Activated T-cell treated with anti-CD3 and anti-CD28 coated beads, Interleukin-2, amount 50 U/mL, for 1 hour (primary cell): ENCODE results near the gene SCLT1.

Source experiments
- DNase-seq: peaks from one replicate; pipeline ENCODE4 v3.0.0-alpha.2; 2020

The SCLT1 gene

GRCh38 chr4:128954941-128955340 is 138.4 kb downstream of the SCLT1 start:
- no peak for DNase-seq

GRCh38 chr4:128951316-128951715 is 142.0 kb downstream of the SCLT1 start:
- no peak for DNase-seq

DNA sequence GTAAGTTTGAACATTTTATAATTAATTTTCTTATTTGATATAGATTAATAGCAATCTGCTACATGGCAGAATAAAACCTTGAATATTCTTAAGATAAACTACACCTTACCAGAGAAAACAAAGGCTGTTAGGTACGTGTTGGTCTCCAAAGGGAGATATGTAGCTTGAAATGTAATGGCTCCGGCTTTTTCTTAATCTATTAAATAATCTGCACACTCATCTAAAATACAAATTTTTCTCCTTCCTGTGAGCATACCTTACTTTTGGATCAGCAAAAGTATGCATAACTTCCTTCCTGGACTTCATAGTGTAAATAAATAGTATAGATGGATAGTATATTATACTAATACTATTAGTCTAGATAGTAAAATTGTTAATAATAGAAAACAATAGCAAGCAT is 142.5 kb downstream of the SCLT1 start:
- no peak for DNase-seq

GRCh38 chr4:128946916-128947315 is 146.4 kb downstream of the SCLT1 start:
- DNase-seq: no peak

GRCh38 chr4:128942607-128943006 is 150.7 kb downstream of the SCLT1 start:
- DNase-seq: no peak

DNA sequence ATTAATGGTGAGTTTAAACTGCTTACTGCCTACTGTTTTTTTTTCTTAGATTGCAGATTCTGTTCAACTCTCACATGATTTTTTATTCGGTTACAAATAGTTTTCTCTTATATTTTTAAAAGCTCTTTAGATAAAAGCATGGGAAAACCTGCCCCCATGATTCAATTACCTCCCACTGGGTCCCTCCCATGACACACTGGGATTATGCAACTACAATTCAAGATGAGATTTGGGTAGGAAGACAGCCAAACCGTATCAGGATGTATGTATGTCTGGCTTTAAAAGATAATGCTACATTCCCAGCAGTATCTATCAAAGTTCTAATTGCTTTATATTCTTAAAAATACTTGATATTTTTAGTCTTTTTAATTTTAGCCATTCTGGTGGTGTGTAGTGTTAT is 152.4 kb downstream of the SCLT1 start:
- no peak for DNase-seq

GRCh38 chr4:128930051-128930450 is 163.3 kb downstream of the SCLT1 start:
- DNase-seq: no peak

GRCh38 chr4:128924951-128925350 is 168.4 kb downstream of the SCLT1 start:
- DNase-seq: no peak

DNA sequence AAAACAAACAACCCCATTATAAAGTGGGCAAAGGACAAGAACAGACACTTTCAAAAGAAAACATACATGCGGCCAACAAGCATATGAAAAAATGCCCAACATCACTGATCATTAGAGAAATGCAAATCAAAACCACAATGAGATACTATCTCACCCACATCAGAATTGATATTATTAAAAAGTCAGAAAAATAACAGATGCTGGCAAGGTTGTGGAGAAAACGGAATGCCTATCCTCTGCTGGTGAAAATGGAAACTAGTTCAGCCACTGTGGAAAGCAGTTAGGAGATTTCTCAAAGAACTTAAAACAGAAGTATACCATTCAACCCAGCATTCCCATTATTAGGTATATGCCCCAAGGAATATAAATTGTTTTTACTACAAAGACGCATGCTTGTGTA is 171.4 kb downstream of the SCLT1 start:
- no peak for DNase-seq

DNA sequence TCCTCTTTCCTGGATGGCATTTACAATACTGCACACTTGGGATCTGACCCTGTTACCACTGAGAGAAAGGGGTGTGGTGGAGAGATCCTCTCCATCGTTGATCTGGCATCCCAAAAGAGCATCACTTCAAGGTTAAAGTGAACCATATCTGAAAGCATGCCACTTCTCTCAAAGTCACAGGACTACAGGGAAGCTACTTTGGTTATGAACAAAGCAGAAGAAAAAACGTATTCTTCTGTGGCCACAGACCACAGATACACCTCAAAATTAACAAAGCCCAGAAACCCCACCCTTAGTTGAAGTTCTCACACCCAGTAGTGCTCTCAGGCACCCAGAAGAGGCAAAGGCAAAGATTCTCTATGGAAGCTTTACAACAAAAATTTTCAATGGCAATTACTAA is 175.6 kb downstream of the SCLT1 start:
- DNase-seq: no peak

GRCh38 chr4:128916832-128917231 is 176.5 kb downstream of the SCLT1 start:
- DNase-seq: no peak

- no peak for DNase-seq
These were observed 177.8 kb downstream of the SCLT1 start for GRCh38 chr4:128915544-128915943.

- DNase-seq: no peak
These were observed 180.1 kb downstream of the SCLT1 start for GRCh38 chr4:128913228-128913627.

GRCh38 chr4:128908735-128909134 is 184.6 kb downstream of the SCLT1 start:
- DNase-seq: no peak

DNA sequence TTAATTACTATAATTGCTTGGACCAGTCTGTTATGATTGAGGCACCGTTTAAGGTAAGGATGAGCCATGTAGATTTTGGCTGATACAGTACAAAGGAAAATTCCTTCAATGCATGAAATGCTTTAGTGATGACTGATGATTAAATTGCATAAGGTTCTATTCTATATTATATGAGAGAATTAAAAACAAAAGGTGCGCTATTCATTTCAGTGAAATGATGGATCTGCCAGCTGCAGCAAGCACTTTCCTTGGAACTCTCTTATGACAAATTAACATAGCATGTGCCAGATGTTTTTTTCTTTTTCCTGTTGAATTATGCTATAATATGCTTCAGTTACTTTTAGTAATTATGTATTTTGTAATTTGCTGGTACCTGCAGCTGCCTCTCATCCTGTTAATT is 185.4 kb downstream of the SCLT1 start:
- DNase-seq: no peak

DNA sequence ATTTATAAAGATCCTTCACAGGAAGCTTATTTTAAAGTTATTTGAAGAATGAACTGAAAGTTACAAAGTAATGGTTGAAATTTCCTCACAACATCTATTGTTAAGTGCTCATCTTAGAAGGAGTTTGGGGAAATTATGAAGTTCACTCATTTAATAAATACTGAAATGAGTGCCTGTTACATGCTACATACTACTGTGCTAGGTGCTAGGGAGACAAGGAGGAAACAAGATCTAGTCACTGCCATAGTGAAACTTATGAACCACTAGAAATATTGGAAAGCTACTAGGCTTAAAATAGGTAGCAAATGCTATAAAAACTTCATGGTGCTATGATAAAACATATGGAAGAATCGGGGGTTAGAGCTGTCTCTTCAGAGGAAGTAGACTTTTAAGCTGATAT is 186.8 kb downstream of the SCLT1 start:
- no peak for DNase-seq

DNA sequence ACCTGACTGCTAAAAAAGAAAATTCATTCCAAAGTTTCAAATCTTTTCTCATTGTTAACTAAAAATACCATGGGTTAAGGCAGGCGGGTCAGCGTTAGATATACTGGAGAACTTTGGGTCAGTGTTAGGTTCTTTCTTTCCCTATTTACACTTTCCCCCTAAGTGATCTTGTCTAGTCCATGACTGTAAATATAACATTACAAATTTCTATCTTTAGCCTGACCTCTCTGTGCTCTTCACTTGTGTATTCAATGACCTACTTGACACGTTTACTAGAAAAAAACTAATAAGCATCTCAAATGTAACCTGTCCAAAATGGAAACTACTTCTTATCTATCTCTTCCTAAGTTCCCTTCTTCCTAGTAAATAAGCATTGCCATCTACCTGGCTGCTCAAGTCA is 188.5 kb downstream of the SCLT1 start:
- DNase-seq: no peak

GRCh38 chr4:128880662-128881061 is 212.7 kb downstream of the SCLT1 start:
- no peak for DNase-seq

DNA sequence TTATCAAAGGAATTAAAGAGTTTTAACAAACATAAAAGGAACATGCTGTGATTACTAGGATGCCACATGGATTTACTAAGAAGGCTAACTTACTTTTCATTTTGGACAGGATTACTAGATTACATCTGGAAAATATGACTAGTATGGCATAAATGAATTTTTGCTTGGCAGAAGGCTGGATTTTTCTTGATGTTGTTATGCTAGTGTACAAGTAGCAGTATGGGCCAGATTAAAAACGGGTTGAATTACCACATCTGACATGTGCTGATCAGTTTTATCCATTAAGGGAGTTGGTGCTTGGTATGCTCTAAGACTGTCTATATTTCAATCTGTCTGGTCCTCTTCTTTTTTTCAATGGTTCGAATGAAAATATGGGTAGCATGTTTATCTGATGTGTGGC is 213.4 kb downstream of the SCLT1 start:
- no peak for DNase-seq

GRCh38 chr4:128879283-128879682 is 214.1 kb downstream of the SCLT1 start:
- DNase-seq: no peak

DNA sequence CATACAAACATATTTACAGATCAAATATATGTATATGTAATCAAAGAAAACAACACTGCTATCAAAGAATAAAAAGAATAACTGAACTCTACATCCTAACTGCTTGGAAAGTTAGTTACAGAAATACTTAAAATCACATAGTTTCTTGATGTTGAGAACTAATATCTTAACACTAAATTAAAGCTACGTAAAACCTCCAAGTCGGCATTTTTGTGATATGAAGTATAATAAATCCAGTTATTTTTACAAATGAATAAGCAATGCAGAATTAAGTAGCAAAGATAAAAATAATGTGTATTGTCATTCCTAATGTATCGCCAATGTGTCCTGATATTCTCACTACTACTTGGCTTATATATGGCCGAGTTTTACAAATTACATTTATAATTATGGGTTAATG is 215.4 kb downstream of the SCLT1 start:
- no peak for DNase-seq

DNA sequence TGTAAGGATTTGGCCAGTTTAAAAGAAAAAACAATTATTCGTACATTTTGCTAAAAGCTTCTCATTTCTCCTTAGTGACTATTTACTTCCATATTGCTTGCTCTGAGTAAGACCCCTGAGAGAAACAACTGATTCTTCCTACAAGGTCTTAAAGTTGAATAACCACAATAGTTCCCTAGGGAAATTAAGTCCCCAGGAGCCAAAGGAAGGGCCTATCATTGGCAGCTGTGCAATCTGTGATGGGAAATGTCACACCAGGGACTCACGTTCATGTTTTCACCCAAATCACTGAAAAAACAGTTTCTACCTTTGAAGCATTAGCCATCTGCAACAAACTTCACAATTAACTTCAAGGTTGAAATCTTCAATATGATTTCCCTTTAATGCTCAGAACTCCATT is 217.1 kb downstream of the SCLT1 start:
- DNase-seq: no peak

GRCh38 chr4:128871948-128872347 is 221.4 kb downstream of the SCLT1 start:
- no peak for DNase-seq

DNA sequence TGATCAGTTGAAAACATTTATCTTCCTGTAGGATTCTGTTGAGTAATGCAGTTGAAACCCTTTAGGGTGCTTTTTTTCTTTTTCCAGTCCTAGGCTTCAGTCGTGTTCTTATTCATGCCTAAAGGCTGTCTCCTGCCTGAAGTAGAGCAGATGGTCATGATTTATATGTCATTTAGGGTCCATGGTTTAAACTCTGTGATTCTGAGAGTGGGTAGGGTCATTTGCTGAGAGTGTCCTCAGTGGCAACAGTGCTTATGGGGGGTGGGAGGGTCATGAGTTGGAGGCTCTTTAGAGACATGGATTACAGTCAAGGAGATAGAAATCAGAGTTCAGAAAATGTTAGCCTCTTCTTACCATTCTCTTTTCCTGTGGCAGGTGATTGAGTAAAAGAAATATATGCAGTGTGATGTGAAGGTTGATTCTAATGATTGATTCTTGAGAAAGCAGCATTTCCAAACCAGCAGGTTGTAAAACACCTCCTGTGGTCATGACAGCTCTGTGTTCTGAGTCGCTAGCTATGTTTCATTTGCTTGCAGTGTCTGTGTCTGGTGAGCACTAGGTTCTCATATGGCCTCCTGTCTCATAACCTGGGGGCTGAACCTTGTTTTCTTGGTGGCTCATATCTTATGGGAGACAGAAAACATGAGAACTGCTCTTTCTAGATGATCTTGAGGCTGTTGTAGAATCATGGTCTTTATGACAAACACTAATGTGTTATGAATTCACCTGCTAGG is 223.4 kb downstream of the SCLT1 start:
- no peak for DNase-seq

GRCh38 chr4:128868758-128869157 is 224.6 kb downstream of the SCLT1 start:
- no peak for DNase-seq

GRCh38 chr4:128866691-128867090 is 226.6 kb downstream of the SCLT1 start:
- DNase-seq: no peak
